NCI-H748 (cell line): Measurements from ENCODE around the gene NRXN3.

ENCODE experiments used
- DNase-seq: peaks from one replicate; lab custom pipeline; 2025; ENCODE audit not compliant: unreplicated experiment; lab: John Stamatoyannopoulos, UW

NRXN3 gene

DNA sequence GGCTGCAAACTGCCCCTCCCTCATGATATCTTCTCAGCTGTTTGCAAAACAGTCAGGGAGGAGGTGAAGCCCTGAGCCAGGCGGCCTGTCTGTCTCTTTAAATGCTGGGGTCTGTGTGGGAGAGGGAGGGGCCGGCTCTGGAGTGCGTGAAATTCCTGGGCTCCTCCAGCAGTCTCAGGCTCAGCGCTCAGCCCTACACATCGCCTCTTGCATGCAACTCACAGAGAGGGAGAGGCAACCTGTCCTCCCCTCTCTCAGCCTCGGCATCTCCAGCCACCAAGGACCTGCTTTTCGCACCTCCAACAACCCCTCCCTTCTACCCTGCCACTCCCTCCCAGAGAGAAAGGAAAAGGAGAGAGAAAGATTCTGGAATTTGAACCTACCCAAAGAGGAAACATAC is at the start of gene NRXN3:
Gene NRXN3, plus strand, starts transcription at position 171 of the 400 bp plus-strand sequence. CDS start 72,721 bp downstream, outside the sequence.
- peak; percentile 61 for DNase-seq

DNA sequence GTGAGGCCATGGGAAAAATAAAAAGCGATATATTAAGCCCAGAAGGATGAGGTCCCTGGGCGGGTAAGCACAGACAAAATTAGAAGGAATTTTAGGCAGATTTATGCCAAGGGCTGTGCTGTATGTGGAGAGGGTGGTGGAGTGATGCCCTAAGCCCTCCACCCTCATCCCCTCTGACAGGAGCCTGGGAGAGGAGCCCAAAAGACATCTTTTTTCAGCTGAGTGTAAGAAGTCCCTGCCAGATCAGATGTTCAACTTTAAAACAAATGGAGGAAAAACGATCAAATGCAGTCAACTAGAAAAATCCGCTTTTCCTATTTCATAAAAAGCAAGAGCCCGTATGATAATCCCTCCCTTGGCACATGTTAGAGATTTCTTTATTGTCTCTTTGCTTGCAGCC is 47.7 kb upstream of the NRXN3 start:
- no peak for DNase-seq

DNA sequence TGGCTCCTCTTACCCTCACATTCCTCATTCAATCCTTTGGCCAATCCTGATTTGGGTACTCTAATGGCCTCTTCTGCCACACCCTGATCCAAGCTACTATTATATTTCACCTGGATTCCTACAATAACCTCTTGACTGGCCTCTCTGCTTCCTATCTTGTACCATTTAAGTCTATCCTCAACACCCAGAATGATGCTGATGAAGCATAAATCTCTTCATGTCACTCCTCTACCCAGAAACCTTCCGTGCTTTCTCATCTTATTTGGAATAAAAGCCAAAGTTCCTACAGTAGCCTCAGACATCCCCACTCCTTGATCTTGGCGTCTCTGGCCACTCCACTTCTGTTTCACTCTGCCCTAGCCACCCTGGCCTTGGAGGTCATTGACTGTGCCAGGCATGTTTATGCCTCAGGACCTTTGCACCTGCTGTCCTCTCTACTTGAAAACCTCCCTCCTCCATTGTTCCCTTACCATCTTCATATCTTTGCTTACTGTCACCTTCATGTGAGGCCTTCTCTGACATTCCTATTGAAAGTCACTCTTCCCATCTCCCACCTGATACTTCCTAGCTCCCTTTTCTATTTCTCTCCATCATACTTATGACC is 46.4 kb upstream of the NRXN3 start:
- DNase-seq, result no peak

DNA sequence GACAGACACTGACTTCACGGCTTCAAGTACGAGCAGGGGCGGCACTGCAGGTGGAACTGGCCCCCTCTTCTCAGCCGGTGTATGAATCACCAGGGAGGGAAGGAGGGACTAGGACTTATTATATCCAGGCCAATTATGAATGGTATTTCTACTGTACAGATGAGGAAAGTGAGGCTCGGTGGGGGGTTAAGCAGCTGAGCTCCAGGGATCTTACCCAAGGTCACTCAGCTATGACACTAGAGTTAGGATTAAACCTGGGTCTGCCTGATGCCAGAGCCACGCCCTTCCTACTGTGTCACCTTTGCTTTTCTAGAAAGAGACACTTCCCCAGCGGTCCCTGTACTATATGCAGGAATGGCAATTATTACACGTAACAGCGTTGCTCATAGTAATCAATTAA is 42.2 kb upstream of the NRXN3 start:
- DNase-seq, result no peak

DNA sequence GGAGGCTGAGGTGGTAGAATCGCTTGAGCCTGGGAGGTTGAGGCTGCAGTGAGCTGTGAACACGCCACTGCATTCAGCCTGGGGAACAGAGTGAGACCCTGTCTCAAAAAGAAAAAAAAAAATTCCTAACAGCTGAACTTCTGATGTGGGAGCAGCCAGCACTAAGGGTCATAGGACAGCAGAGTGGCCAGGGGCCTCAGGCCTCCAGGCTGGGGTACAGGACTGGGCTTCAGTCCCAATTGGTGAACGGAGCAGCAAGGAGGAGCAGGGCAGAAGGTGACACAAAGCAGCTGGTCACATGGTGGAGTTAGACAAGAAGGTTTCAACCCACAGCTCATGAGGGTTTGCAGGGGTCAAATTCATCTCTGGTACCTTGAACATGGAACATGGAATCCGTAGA is 40.8 kb upstream of the NRXN3 start:
- no peak for DNase-seq

DNA sequence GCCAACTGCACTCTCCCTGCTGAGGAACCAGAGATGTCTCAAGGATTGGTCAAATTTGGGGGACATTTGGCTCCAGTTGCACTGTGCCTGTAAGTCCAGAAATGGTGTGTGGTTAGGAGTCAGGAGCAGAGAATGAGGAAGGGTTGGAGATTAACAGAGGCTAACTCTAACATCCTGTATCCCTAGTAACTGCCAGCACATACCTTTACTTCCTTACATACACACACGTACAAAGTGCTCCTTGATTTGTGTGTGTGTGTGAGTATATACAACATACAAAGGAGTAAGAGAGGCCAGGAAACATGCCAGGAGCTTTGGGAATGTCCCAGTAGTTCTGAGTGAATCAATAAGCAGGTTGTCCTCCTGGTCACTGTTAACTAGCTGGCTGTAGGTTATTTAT is 39.8 kb upstream of the NRXN3 start:
- DNase-seq, result no peak

DNA sequence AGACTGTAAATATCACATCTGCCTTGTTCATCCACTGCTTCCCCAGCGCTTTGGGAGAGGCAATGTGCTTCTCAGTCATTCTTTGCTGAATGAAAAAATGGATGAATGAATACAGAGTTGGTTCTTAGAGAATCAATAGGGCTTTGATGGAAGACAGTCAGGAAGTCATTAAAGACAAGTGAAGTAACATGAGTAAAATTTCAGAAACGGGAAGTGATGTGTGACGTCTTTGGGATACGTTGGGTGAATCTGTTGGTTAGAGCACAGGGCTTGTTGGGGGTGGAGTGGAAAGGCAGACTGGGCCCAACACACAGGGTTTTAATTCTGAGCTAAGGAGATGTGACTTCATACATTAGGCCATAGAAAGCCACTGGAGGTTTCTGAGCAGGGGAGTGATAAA is 39.0 kb upstream of the NRXN3 start:
- DNase-seq, result no peak

DNA sequence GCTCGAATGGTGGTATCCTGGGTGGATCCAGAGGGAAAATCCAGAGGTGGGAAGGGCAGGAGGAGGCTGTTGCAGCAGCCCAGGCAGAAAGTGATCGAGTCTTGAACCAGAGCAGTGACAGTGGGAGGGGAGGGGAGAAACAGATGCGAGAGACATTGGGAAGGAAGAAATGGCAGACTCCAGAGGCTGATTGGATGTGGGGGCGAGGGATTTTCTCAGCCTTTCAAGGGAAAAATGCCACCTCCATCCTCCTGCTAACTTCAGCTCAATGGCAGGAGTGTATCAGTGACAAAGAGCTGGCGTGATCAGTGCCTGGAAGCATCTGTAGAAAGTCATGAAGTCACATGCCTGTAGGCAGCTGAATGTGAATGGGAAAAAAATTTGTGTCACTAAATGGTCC is 38.6 kb upstream of the NRXN3 start:
- no peak for DNase-seq

DNA sequence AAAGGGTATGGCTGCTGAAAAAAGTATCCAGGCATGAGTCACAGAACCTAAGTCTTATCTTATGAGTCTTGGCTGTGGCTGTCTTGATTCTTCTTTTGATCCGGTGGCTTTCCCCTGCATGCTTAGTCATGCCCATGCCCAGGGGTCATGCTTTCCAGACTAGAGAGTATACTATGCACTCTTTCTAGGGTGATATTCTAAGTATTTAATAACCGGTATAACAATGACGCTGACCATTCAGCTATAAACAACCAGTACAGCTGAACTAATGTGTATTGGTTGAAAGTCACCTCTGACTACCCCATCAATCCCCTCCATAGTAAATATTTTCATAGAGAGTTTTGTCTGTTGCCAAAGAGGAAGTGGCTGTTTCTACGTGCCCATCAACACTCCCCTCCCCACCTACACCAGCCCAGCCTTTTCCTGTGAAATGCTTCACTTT is 34.7 kb upstream of the NRXN3 start:
- DNase-seq, result peak; percentile 31

DNA sequence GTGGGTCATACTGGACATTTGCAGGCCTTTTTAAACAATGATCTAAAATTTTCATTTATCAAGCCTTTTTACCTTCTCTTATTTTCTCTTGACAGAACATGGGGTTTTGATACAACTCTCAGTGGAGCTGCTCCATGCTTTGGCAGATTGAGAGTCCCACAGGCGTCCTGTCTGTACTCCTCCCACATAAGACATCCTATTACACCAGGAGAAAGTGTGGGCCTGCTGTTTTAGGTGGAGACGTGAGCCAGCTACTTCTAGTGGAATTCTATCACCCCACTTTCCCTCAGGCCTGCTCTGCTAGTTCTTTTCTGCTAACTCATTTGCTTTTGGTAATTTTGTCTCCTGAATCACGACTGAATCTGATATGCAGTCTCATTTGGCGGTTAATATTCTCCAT is 33.5 kb upstream of the NRXN3 start:
- DNase-seq, result no peak

DNA sequence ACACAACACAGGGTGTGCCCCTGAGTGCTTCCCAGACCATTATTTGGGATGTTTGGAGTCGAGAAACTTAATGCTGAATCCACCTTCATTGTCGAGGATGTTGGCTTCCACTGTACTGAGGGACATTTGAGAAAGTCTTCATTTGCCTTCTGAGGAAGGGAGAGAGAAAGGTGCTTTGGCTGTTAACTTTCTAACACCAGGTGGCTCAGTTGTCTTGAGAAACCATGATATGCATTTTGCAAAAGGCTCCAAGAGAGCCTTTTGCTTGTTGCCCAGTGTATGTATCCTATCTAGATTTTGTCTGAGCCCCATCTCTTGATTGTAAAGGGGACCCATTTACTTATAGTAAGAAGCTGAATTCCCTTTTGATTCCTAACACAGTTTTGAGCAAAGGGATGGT is 28.6 kb upstream of the NRXN3 start:
- no peak for DNase-seq

DNA sequence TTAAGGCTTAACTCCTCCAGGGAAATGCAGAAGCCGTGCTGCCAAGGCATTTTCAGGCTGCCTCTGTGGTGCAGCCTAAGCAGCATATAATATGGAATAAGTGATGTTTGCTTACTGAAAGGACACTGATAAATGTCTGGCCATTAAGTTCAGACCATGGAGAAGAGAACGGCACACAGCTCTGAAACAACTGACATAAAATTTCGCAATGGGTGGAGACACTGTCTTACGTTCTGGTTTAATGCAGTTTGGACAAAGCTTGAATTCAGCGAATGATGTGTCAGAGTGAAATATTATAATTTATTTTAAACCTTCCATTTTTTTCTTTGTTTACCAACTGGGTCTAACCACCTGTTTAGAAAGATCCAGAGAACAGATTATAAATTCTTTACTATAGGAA is 27.2 kb upstream of the NRXN3 start:
- DNase-seq, result no peak

DNA sequence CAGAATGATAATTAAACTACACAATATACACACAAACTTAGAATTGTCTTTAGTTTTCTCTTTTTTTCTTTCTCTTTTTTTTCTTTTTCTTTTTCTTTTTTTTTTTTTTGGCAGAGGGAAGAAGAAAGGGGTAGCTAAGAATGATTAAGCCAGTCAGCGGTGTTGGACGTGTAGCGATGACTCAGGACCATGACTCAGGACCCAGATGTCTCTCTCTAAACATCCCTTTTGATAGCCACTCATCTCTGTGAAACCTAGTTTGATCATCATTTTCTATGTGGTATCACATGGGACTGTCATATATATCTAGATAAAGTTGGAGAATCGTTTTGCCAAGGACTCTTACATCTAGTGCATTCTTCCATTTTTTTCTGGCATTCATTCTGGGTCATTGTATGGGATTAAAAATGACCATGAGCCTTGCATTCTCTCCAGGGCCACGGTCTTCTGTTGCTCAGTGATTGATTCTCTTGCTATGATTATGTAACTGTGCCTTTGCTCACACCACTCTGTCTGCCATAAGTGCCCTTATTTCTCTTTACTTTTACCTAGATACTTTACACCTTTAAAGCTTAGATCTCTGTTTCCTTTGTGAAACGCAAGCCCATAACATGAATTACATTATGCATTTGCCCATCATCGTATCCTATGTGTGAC is 26.6 kb upstream of the NRXN3 start:
- DNase-seq, result no peak

DNA sequence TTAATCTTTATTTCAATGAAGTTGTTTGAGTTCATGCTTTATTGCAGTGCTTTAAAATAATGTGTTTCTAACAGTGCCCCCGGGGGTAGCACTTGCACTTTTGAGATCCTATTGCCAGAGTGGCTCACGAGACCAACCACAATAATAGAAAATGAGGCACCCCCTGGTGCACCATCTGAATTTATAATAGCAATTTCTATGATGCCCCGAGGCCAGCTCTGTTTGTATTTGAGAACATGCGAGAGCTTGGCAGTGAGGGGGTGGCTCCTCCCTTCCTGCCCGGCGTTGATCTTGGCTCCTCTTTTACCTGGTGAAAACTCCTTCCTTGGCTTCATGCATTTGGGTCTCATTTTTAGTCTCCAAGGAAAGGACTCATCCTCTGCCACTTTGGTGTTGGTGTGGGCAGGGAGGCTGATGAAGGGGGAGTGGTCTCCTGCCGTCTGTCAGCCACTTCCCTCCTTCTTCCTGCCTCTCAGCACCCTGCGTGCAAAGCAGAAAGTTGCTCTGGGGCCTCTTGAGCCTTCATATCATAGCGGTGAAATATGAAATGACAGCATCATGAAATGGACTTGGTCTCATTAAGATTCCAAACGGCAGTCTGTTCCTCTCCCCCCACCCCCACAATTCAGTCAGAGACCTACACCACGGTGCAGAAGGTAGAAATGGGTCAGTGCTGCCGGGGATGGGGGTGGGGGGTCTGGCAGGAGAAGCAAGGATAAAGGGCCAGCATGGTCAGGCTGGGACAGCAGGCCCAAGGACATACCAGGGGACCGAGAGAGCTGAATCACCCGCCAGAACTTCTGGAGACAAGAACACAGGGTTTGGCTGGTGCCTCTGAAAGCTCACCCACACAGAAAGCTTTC is 17.7 kb upstream of the NRXN3 start:
- peak; percentile 96 for DNase-seq

DNA sequence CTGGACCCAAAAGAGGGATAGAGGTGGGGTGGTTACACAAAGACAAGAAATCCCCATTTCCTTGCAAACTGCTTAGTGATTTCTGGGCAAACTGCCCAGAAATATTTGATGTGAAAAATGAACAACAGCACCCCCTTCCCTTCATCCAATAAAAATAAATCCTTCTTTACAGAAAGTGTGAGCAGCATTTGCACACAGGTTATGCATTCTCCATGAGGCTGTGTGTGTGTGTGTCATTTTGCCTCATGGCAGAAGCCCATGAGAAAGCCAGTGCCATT is 17.2 kb upstream of the NRXN3 start:
- peak; percentile 49 for DNase-seq

DNA sequence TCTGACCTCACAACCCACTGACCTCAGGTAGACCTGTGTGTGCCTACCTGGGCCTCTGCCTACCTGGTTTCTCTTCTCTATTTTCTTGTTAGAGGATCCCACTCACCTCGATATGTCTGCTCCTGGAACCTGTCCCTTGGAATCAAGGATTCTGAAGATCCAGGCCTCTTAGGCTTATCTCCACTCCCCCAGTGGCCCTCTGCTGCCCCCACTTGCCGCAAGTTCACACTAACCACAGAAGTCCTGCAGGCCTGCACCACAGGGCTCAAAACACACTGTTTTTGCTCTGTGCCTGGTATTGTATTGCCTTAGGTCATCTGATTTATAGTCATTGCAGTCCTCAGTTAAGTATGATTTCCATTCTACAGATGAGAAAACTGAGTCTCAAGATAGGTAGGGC is 15.3 kb upstream of the NRXN3 start:
- peak; percentile 53 for DNase-seq

DNA sequence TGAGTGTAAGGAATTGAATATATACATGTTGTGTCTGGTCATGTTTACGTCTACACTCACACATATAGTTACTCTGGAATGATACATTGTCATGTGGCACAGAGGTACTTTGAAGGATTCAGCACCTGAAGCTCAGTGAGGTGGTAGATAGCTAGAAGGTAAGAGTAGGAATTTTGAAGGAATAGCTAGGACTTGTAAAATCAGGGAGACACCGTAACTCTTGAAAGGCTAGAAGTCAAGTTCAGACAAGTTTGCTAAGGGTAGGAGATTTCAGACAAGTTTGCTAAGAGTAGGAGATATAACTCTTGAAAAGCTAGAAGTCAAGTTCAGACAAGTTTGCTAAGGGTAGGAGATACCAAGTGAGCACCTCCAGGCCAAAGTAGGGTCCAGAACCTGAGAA is 14.0 kb upstream of the NRXN3 start:
- DNase-seq, result no peak

DNA sequence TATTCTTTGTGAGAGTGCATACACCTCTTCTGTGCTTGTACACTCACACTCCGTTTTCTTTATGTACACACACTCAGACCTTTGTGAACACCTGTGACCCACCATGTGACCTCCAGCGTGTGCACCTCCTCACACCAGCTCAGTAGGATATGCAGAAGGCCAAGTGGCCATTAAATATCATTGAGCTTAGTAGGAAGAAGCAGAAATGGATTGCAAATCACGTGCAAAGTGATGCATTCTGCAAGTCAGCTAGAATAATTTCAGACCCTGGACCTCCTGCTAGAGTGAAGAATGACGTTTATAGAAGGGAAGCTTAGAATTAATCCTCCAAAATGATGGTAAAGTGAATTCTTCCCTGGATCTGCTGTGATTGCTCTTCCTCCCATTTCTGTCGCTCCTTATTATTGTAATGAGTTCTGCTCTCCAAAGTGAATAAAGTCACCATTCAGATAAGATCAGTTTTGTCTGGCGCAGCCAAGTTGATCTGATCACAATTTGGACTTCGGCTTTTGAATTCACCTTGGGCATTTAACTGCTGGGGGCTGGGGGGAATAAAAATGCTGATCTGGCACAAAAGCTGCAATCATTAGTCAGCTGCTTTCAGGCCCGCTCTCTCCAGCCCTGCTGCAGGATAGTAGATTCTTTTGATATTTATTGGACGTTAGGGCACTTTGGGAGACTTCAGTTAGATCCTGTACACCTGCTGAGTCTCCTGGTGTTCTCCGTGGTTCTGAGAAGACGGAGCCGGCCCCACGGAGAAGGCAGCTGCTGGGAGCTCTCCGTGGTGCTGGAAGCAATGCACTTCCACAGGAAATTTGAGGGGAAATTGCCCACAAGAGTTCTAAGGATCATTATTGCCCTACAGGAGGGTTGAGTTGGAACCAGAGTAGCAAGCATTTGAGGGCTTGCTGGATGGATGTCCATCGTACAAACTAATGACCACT is 12.4 kb upstream of the NRXN3 start:
- DNase-seq, result no peak

DNA sequence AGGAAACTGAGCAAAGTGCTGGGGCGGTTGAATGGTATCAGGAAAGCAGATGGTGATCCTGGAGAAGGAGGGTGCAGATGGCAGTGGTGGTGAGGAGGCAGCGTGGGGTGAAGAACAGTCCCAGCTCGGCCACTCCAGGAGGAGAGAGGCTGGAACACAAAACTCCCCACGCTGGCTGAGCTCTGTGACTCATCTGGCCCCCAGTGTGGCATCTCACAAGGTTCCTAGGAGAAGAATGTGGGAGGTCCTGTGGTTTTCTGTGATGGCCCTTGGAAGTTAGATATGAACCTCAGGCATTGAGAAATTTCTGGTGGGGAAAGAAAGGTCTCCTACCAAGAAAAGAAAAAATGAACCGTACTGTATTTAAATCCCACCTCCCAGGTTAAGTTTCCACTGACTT is 8.0 kb upstream of the NRXN3 start:
- DNase-seq, result no peak

DNA sequence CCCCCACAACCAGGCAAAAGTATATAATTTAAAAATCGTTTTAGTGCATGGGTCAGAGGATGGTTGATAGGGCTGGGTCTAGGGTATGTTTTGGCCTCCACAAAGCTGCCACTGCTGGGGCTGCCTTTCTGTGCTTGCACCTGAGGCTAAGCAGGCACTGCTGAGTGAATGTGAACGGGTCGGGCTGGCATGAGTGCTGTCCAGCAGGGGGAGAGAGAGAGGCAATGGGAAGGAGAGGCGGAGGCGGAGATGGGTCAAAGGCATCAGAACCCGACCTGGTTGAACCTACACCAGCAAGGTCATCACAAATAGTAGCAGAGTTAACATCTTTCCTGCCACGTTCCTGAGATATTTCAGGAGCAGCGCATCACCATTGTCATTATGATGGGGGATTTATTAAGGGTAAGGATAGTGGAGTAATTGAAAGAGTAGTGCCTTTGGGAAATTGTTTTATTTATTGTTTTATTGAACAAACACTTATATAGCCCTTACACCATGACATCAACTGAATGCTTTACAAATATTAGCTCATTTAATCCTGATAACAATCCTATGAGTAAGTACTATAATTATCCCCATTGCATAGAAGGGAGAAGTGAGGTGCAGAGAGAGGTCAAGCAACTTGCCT is 5.8 kb upstream of the NRXN3 start:
- peak; percentile 70 for DNase-seq

DNA sequence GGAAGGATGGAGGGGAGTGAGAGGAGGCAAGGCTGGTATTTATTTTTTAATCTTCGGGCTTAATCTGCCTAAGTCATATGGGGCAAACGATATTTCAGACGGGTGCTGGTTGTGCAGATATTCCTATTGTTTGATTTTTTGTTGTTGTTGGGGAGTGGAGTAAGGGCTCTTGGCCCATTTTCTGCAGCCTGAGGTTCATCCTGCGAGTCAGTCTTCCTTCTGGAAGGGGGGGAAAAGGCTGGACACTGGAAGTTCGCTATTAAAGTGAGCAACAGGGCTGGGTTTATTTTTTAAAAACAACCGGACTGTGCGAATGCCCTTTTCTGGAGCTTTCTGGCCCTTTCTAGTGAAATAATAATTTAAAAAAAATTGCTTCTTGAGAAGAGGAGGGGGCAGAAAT is 2.3 kb downstream of the NRXN3 start:
- no peak for DNase-seq
